Endothelial cell of umbilical vein (primary cell): ENCODE results near the gene CACNG4.

Experiments used
- CTCF ChIP-seq, 2 donors: IDR thresholded peaks; 1 replicate in 1 of 2; 2 replicates in 1 of 2; pipeline ENCODE4 v1.5.1; 2011; ENCODE audit warnings: low read length in 2 of 2, mild to moderate bottlenecking in 2 of 2, moderate library complexity in 2 of 2, control low read depth in 1 of 2, inconsistent platforms in 1 of 2, low read depth in 1 of 2; ENCODE audit not compliant: insufficient read depth in 1 of 2; ENCODE audit errors: extremely low read depth in 1 of 2
- EZH2 ChIP-seq: IDR thresholded peaks from 2 replicates; pipeline ENCODE4 v1.6.1; 2012; ENCODE audit warnings: borderline replicate concordance, low read depth, mild to moderate bottlenecking, moderate library complexity, low read length, inconsistent platforms; ENCODE audit not compliant: severe bottlenecking
- FOS ChIP-seq: IDR thresholded peaks from 2 replicates; pipeline ENCODE4 v1.6.1; 2011; ENCODE audit warnings: mild to moderate bottlenecking, low read length, moderate library complexity, borderline replicate concordance; ENCODE audit not compliant: insufficient read depth
- GATA2 ChIP-seq: IDR thresholded peaks from 2 replicates; pipeline ENCODE4 v1.7.0; 2011; ENCODE audit warnings: low read depth, mild to moderate bottlenecking, moderate library complexity, mixed read lengths, low read length; ENCODE audit not compliant: insufficient read length, insufficient read depth
- JUN ChIP-seq: IDR thresholded peaks from 2 replicates; pipeline ENCODE4 v1.6.1; 2011; ENCODE audit warnings: borderline replicate concordance, low read depth; ENCODE audit not compliant: insufficient read length, insufficient read depth
- MYC ChIP-seq: IDR thresholded peaks from one replicate; pipeline ENCODE4 v1.6.1; 2011; ENCODE audit warnings: mild to moderate bottlenecking, low read depth, low read length
- POLR2A ChIP-seq: IDR thresholded peaks from 2 replicates; pipeline ENCODE4 v1.6.1; 2012; ENCODE audit warnings: low read depth, mild to moderate bottlenecking, control low read depth, low read length
- POLR2AphosphoS5 ChIP-seq: IDR thresholded peaks from 2 replicates; pipeline ENCODE4 v1.6.1; 2012; ENCODE audit warnings: low read depth, mild to moderate bottlenecking, control low read depth, low read length, moderate library complexity; ENCODE audit not compliant: insufficient read depth
- TF ChIP-seq, protein P1 (sequence below): IDR thresholded peaks from 2 replicates; pipeline ENCODE4 v1.6.1; 2011; ENCODE audit not compliant: insufficient read depth, insufficient read length

- TF ChIP-seq CTCF (IDR thresholded peaks at IDR 0.05; ENCODE audit: extremely low read depth in 1 of 2, insufficient read depth in 1 of 2, low read depth in 1 of 2, low read length in 2 of 2) (no peak), EZH2 (no peak), POLR2AphosphoS5 (no peak), POLR2A (no peak), JUN (no peak), MYC (no peak), FOS (no peak), GATA2 (no peak)
- TF ChIP-seq, protein P1, sequence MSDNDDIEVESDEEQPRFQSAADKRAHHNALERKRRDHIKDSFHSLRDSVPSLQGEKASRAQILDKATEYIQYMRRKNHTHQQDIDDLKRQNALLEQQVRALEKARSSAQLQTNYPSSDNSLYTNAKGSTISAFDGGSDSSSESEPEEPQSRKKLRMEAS, result no peak
Observed at GRCh38 chr17:66989076-66989475, 24.6 kb downstream of the CACNG4 start.
